ENCODE data around the gene HEMK1.
A peak's percentile ranks its signal among the peaks of the same experiment; 100 is the strongest.

The HEMK1 gene

DNA sequence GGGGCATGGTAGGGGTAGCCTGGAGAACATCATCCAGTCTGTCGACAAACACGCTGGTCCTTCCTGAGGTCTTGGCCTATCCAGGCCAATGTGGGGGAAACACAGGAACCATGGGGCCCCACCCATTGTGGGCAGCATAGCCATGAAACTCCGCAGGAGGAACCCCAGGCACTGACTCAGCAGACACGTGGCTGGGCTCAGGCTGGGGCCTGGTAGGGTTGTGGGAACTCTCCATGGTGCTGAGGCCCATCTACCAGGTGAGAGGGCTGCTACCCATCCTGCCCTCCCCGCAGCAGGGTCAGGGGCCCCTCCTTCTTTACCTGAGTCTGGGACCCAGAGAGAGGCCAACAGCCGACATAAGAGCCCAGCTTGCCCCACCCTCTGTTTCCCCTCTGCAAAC is 43.3 kb upstream of the HEMK1 start:
- H3K9me3 ChIP-seq (ENCODE audit: control extremely low read depth in 1 of 5, control insufficient read depth in 4 of 5, insufficient read depth in 2 of 5, low read depth in 1 of 5, low read length in 4 of 5) = no peaks in the 10 kb centered on the region
- CTCF ChIA-PET = interaction anchor here (1.3 kb wide), 2 partner anchors 9 to 26 kb away, joined by 3 to 4 read pairs; no protein-coding TSS in a partner anchor
- POLR2A ChIA-PET = no interaction called here
- 3% methylated on average over 5 of the region's 6 CpGs for WGBS (ENCODE audit: insufficient coverage)
- peaks cover 0 to 5% (median 2%) of the 10 kb centered on the region in 4 experiments for H3K4me1 ChIP-seq (ENCODE audit: control extremely low read depth in 1 of 4, control insufficient read depth in 4 of 4, insufficient read depth in 4 of 4, low read length in 3 of 4)
- H3K4me3 ChIP-seq (ENCODE audit: control insufficient read depth in 1 of 7, extremely low read depth in 1 of 7, insufficient read depth in 4 of 7, low read depth in 2 of 7, low read length in 6 of 7) = no peak overlapping the region
- H3K27me3 ChIP-seq (replicated peaks in 2 of 5; ENCODE audit: control insufficient read depth in 4 of 5, insufficient read depth in 5 of 5, low read length in 4 of 5) = peaks cover 1 to 21% (median 9%) of the 10 kb centered on the region in 5 experiments
- peak; percentile 73 to 88 (median 87) for DNase-seq
- no peaks in the 10 kb centered on the region for H3K36me3 ChIP-seq (ENCODE audit: control insufficient read depth in 4 of 4, insufficient read depth in 4 of 4, low read length in 3 of 4)
- no peak overlapping the region for H3K27ac ChIP-seq (ENCODE audit: insufficient read depth in 1 of 2, low read depth in 1 of 2, low read length in 2 of 2, poor library complexity in 1 of 2, severe bottlenecking in 2 of 2)

DNA sequence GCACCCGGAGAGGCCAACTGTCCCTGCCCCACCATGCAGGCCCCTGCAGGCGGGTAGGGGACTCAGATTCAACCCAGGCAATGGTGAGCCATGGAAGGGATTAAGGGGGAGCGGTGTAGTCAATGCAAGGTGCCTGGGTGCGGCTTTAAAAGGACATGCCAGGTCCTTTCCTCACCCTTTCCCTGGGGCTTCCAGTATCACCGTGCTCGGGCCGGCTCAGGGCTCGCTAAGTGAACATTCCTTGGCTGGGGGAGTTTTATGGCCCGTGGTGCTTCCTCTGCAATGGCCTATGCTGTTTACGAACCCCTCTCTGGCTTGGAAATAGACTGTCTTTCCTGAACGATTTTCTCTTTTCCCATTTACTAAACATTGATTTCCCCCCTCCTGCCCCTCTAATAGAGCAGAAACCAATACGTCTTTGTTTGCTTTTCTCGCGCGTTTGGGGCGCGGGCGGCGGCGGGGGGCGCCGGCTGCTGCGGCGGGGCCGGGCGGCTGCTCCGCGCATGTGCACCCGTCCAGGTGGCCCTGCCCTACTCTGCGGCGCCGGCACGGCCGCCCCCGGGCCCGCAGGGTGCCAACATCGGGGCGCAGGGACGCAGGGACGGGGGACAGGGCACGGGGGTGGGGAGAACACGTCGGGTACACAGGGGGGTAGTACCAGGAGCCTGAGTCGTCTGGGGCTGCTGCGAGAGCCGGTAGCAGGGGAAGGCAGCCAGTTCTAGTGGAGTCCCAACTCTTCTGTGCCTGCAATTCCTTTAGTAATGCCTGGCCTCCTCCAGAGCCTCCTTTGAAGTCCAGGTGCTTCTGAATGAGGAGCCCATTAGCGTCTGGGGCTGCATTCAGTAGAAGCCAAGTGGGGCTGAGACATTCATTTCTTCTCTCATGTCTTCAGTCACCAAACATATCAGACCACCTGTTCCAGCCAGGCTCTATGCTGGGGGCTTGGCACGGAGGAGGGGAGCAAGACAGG is 39.0 kb upstream of the HEMK1 start:
- peaks cover 3 to 36% (median 13%) of the 10 kb centered on the region in 5 experiments for H3K27me3 ChIP-seq (replicated peaks in 2 of 5; ENCODE audit: control insufficient read depth in 4 of 5, insufficient read depth in 5 of 5, low read length in 4 of 5)

DNA sequence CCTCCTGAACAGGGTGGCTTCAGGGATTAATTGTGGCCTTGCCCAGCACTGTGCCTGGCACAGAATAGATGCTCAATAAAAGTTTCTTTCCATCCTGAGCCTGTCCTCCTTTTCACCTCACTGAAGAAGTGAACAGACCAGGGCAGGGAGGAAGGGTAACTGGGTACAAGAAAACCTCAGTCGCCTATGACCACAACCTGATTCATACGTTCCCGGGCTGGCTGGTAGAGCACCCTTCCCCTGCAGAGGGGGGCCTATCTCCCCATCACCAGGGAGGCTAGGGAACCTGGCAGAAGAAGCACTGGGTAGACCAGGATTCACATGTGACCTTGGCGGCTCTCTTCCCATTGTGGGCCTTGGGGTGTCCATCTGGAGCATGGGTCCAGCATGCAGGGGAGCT is 38.1 kb upstream of the HEMK1 start:
- no peaks in the 10 kb centered on the region for H3K9me3 ChIP-seq (ENCODE audit: control extremely low read depth in 1 of 5, control insufficient read depth in 4 of 5, insufficient read depth in 2 of 5, low read depth in 1 of 5, low read length in 4 of 5)
- no peaks in the 10 kb centered on the region for H3K36me3 ChIP-seq (ENCODE audit: control insufficient read depth in 4 of 4, insufficient read depth in 4 of 4, low read length in 3 of 4)
- no peak overlapping the region for H3K4me3 ChIP-seq (ENCODE audit: control insufficient read depth in 1 of 7, extremely low read depth in 1 of 7, insufficient read depth in 4 of 7, low read depth in 2 of 7, low read length in 6 of 7)
- H3K27ac ChIP-seq (ENCODE audit: insufficient read depth in 1 of 2, low read depth in 1 of 2, low read length in 2 of 2, poor library complexity in 1 of 2, severe bottlenecking in 2 of 2) = no peak overlapping the region
- CTCF ChIA-PET = interaction anchor here (1.4 kb wide), 2 partner anchors 11 to 98 kb away, joined by 3 to 5 read pairs; no protein-coding TSS in a partner anchor
- POLR2A ChIA-PET = no interaction called here
- no peaks in the 10 kb centered on the region for H3K4me1 ChIP-seq (ENCODE audit: control extremely low read depth in 1 of 4, control insufficient read depth in 4 of 4, insufficient read depth in 4 of 4, low read length in 3 of 4)
- no peak for DNase-seq
- WGBS (ENCODE audit: insufficient coverage) = 100% methylated on average over 3 of the region's 4 CpGs
- H3K27me3 ChIP-seq (replicated peaks in 2 of 5; ENCODE audit: control insufficient read depth in 4 of 5, insufficient read depth in 5 of 5, low read length in 4 of 5) = peaks cover 3 to 36% (median 13%) of the 10 kb centered on the region in 5 experiments

More for the DNA sequence above, 39.0 kb upstream of the HEMK1 start:
- POLR2A ChIA-PET = no interaction called here
- Histone ChIP-seq H3K36me3 (ENCODE audit: control insufficient read depth in 4 of 4, insufficient read depth in 4 of 4, low read length in 3 of 4) (no peaks in the 10 kb centered on the region), H3K9me3 (ENCODE audit: control extremely low read depth in 1 of 5, control insufficient read depth in 4 of 5, insufficient read depth in 2 of 5, low read depth in 1 of 5, low read length in 4 of 5) (no peaks in the 10 kb centered on the region), H3K4me1 (ENCODE audit: control extremely low read depth in 1 of 4, control insufficient read depth in 4 of 4, insufficient read depth in 4 of 4, low read length in 3 of 4) (peaks cover 0 to 5% (median 2%) of the 10 kb centered on the region in 4 experiments), H3K27ac (ENCODE audit: insufficient read depth in 1 of 2, low read depth in 1 of 2, low read length in 2 of 2, poor library complexity in 1 of 2, severe bottlenecking in 2 of 2) (no peak overlapping the region), H3K4me3 (ENCODE audit: control insufficient read depth in 1 of 7, extremely low read depth in 1 of 7, insufficient read depth in 4 of 7, low read depth in 2 of 7, low read length in 6 of 7) (no peak overlapping the region)
- WGBS (ENCODE audit: insufficient coverage) = 21% methylated on average over 42 of the region's 48 CpGs
- DNase-seq = no peak
- CTCF ChIA-PET = interaction anchor here (1.4 kb wide), 1 partner anchor 97 kb away, joined by 3 read pairs; no protein-coding TSS in a partner anchor

DNA sequence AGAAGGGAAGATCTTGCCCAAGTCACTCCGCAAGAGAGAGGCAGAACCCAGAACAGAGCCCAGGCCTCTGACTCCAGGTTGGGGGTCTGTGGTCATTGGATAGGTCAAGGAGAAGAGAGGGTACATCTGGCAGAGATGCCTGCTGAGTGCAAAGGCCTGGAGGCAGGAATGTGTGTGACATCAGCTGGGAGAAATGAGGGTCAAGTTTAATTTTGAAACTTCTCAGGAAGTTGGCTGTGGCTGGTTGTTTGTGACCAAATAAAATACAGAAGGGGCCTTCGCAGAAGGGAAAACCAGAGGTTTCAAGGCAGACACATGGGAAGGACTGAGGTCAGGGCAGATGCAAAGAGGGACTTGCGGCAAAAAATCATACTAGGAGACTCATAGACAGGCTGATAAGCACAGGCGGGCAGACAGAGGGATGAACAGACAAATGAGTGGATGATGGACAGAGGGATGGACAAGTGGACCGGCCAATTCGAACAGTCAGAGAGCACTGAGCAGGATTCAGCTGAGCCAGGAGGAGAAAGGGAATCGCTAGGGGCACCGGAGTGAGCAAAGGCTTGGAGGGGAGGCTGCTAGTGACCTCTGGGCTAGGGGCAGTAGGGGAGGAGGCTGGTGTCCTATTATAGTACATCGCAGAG is 37.1 kb upstream of the HEMK1 start:
- CTCF ChIA-PET = interaction anchor here (1.4 kb wide), 2 partner anchors 10 to 99 kb away, joined by 3 to 5 read pairs; no protein-coding TSS in a partner anchor
- Histone ChIP-seq H3K27ac (ENCODE audit: insufficient read depth in 1 of 2, low read depth in 1 of 2, low read length in 2 of 2, poor library complexity in 1 of 2, severe bottlenecking in 2 of 2) (no peak overlapping the region), H3K4me3 (ENCODE audit: control insufficient read depth in 1 of 7, extremely low read depth in 1 of 7, insufficient read depth in 4 of 7, low read depth in 2 of 7, low read length in 6 of 7) (no peak overlapping the region), H3K27me3 (replicated peaks in 2 of 5; ENCODE audit: control insufficient read depth in 4 of 5, insufficient read depth in 5 of 5, low read length in 4 of 5) (peaks cover 3 to 36% (median 13%) of the 10 kb centered on the region in 5 experiments), H3K9me3 (ENCODE audit: control extremely low read depth in 1 of 5, control insufficient read depth in 4 of 5, insufficient read depth in 2 of 5, low read depth in 1 of 5, low read length in 4 of 5) (no peaks in the 10 kb centered on the region), H3K4me1 (ENCODE audit: control extremely low read depth in 1 of 4, control insufficient read depth in 4 of 4, insufficient read depth in 4 of 4, low read length in 3 of 4) (no peaks in the 10 kb centered on the region), H3K36me3 (ENCODE audit: control insufficient read depth in 4 of 4, insufficient read depth in 4 of 4, low read length in 3 of 4) (no peaks in the 10 kb centered on the region)
- DNase-seq = no peak
- WGBS (ENCODE audit: insufficient coverage) = 98% methylated on average over 8 of the region's 9 CpGs
- POLR2A ChIA-PET = no interaction called here

DNA sequence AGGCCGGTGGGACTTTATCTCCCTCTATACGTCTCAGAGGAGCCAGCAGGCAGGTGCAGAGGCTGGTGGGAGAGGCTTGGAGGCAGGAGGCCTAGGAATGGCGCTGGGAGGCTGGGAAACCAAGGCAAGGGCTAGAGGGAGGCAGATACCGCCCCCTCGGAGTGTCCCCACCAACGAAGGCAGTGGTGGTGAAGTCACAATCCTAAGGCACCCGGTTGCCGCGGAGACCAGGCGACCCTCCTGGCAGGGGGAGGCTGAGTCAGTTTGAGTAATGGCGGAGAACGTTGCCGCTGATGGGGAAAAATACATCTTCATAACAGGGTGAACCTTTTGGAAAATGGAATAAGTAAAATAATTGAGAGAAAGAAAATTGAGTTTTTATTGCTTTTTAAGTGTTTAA is 36.0 kb upstream of the HEMK1 start:
- ChIA-PET CTCF (no interaction called here), POLR2A (no interaction called here)
- no peak overlapping the region for H3K4me3 ChIP-seq (ENCODE audit: control insufficient read depth in 1 of 7, extremely low read depth in 1 of 7, insufficient read depth in 4 of 7, low read depth in 2 of 7, low read length in 6 of 7)
- H3K4me1 ChIP-seq (ENCODE audit: control extremely low read depth in 1 of 4, control insufficient read depth in 4 of 4, insufficient read depth in 4 of 4, low read length in 3 of 4) = no peaks in the 10 kb centered on the region
- no peak overlapping the region for H3K27ac ChIP-seq (ENCODE audit: insufficient read depth in 1 of 2, low read depth in 1 of 2, low read length in 2 of 2, poor library complexity in 1 of 2, severe bottlenecking in 2 of 2)
- no peaks in the 10 kb centered on the region for H3K36me3 ChIP-seq (ENCODE audit: control insufficient read depth in 4 of 4, insufficient read depth in 4 of 4, low read length in 3 of 4)
- 89% methylated on average over 9 of the region's 13 CpGs for WGBS (ENCODE audit: insufficient coverage)
- H3K27me3 ChIP-seq (replicated peaks in 2 of 5; ENCODE audit: control insufficient read depth in 4 of 5, insufficient read depth in 5 of 5, low read length in 4 of 5) = peaks cover 3 to 36% (median 19%) of the 10 kb centered on the region in 5 experiments
- no peak for DNase-seq
- H3K9me3 ChIP-seq (ENCODE audit: control extremely low read depth in 1 of 5, control insufficient read depth in 4 of 5, insufficient read depth in 2 of 5, low read depth in 1 of 5, low read length in 4 of 5) = no peaks in the 10 kb centered on the region

DNA sequence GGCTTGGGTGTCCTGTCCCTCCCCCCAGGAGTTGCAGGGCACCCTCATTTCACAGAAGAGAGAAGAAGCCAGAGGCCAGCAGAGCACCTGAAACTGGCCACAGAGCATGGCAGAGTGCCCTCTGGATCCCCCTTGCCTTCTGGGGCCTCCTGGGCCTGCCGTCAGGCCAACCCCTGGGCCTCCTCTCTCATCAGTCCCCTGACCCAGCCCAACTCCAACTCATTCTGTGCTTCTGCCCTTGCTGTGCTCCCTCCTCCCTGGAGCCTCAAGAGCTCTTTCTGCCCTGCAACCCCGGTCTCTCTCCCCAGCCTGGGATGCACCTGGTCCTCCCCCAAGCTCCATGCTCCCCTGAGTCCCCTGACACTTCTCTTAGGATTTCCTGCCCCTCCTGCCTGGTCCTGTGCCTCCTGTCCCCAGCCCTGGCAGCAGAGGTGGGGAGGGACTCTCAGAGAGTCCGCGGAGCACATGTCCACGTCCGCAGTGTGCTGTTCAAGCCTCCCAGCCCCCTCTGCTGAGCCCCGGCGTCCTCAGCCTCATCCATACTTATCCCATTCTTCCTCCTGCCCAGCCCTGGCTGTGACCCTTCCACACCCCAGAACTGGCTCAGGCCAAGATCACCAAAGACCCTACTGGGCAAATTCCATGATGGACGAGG is 35.4 kb upstream of the HEMK1 start:
- CTCF ChIA-PET = interaction anchor here (1.2 kb wide), 1 partner anchor 16 kb away, joined by 4 read pairs; no protein-coding TSS in a partner anchor
- H3K4me1 ChIP-seq (ENCODE audit: control extremely low read depth in 1 of 4, control insufficient read depth in 4 of 4, insufficient read depth in 4 of 4, low read length in 3 of 4) = no peaks in the 10 kb centered on the region
- H3K27ac ChIP-seq (ENCODE audit: insufficient read depth in 1 of 2, low read depth in 1 of 2, low read length in 2 of 2, poor library complexity in 1 of 2, severe bottlenecking in 2 of 2) = no peak overlapping the region
- POLR2A ChIA-PET = no interaction called here
- peaks cover 3 to 34% (median 18%) of the 10 kb centered on the region in 5 experiments for H3K27me3 ChIP-seq (replicated peaks in 2 of 5; ENCODE audit: control insufficient read depth in 4 of 5, insufficient read depth in 5 of 5, low read length in 4 of 5)
- no peak for DNase-seq
- 94% methylated on average over 5 of the region's 9 CpGs for WGBS (ENCODE audit: insufficient coverage)
- no peaks in the 10 kb centered on the region for H3K36me3 ChIP-seq (ENCODE audit: control insufficient read depth in 4 of 4, insufficient read depth in 4 of 4, low read length in 3 of 4)
- no peaks in the 10 kb centered on the region for H3K9me3 ChIP-seq (ENCODE audit: control extremely low read depth in 1 of 5, control insufficient read depth in 4 of 5, insufficient read depth in 2 of 5, low read depth in 1 of 5, low read length in 4 of 5)
- H3K4me3 ChIP-seq (ENCODE audit: control insufficient read depth in 1 of 7, extremely low read depth in 1 of 7, insufficient read depth in 4 of 7, low read depth in 2 of 7, low read length in 6 of 7) = no peak overlapping the region

Data from common myeloid progenitor, CD34-positive (primary cell).